ENCODE results near the gene FCRL1. TPM values are rescaled to one million over a fixed set of nuclear protein-coding genes. Genes with fewer than 3 reads are reported as not detected.

The FCRL1 gene
- total and polyA plus RNA-seq, 4 donors = 0.26 to 4.2 (median 3.3) TPM

DNA sequence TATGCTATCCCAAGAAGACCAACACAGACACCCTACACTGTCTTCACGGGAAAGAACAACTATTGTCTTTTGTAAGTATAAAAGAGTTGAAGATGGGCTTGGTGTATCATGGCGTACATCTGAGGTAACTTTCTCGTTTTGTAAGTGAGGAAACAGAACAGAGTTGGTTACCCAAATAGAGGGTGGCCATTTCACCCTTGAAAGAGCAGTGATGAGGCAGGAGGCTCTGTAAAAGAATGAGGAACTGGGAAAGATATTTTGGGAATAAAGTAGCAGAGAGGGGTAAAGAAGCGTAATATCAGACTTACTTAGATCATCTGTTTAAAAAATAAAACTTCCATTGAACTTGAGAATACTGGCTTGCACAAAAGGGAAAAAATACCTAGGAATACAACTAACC lies 61.9 kb downstream of the FCRL1 start:
- no peak overlapping the region for H3K9ac ChIP-seq (ENCODE audit: insufficient read depth in 1 of 2, low read length in 2 of 2)
- TF ChIP-seq, protein P1, sequence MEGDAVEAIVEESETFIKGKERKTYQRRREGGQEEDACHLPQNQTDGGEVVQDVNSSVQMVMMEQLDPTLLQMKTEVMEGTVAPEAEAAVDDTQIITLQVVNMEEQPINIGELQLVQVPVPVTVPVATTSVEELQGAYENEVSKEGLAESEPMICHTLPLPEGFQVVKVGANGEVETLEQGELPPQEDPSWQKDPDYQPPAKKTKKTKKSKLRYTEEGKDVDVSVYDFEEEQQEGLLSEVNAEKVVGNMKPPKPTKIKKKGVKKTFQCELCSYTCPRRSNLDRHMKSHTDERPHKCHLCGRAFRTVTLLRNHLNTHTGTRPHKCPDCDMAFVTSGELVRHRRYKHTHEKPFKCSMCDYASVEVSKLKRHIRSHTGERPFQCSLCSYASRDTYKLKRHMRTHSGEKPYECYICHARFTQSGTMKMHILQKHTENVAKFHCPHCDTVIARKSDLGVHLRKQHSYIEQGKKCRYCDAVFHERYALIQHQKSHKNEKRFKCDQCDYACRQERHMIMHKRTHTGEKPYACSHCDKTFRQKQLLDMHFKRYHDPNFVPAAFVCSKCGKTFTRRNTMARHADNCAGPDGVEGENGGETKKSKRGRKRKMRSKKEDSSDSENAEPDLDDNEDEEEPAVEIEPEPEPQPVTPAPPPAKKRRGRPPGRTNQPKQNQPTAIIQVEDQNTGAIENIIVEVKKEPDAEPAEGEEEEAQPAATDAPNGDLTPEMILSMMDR (IDR thresholded peaks at IDR 0.05; ENCODE audit: control extremely low read depth, extremely low read depth) = no peak
- peaks cover 0 to 4% (median 0%) of the 10 kb centered on the region in 4 donors for H3K9me3 ChIP-seq (ENCODE audit: control insufficient read depth in 4 of 4, insufficient read depth in 3 of 4, low read length in 3 of 4)
- ATAC-seq (ENCODE audit: insufficient read depth, low FRiP score) = no peak
- no peaks in the 10 kb centered on the region for H3K27me3 ChIP-seq (ENCODE audit: control insufficient read depth in 3 of 3, insufficient read depth in 3 of 3, low read length in 2 of 3)
- H3K4me3 ChIP-seq = no peak overlapping the region
- H3K27ac ChIP-seq (ENCODE audit: low read depth in 1 of 2, low read length in 1 of 2) = no peak overlapping the region
- 90 to 92% methylated on average over 4 of the region's 4 CpGs for whole genome bisulfite sequencing, 2 donors
- no peaks in the 10 kb centered on the region for H3K36me3 ChIP-seq (ENCODE audit: control insufficient read depth in 4 of 4, insufficient read depth in 4 of 4, low read length in 4 of 4)
- H3K4me1 ChIP-seq (ENCODE audit: control insufficient read depth in 5 of 5, insufficient read depth in 5 of 5, low read length in 5 of 5) = no peaks in the 10 kb centered on the region
- no peak for DNase-seq

DNA sequence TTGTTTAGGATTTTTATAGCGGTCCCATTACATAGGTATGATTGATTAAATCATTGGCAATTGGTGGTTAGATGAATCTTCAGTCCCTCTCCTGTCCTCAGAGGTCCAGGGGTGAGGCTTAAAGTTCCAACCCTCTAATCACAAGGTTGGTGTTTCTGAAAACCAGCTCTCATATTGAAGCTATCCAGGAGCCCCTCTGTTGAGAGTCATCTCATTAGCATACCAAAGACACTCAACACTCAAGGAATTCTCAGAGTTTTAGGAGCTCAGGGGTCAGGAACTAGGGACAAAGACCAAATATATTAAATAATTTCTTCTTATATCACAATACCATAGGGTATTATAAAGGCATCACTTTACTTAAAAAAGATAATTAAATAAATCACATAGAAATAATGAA lies 66.3 kb downstream of the FCRL1 start:
- Histone ChIP-seq H3K9me3 (ENCODE audit: control insufficient read depth in 4 of 4, insufficient read depth in 3 of 4, low read length in 3 of 4) (no peaks in the 10 kb centered on the region), H3K9ac (ENCODE audit: insufficient read depth in 1 of 2, low read length in 2 of 2) (no peak overlapping the region), H3K36me3 (ENCODE audit: control insufficient read depth in 4 of 4, insufficient read depth in 4 of 4, low read length in 4 of 4) (no peaks in the 10 kb centered on the region), H3K27me3 (ENCODE audit: control insufficient read depth in 3 of 3, insufficient read depth in 3 of 3, low read length in 2 of 3) (no peaks in the 10 kb centered on the region), H3K4me1 (ENCODE audit: control insufficient read depth in 5 of 5, insufficient read depth in 5 of 5, low read length in 5 of 5) (no peaks in the 10 kb centered on the region), H3K27ac (ENCODE audit: low read depth in 1 of 2, low read length in 1 of 2) (no peak overlapping the region), H3K4me3 (no peak overlapping the region)
- ATAC-seq (ENCODE audit: insufficient read depth, low FRiP score) (no peak), DNase-seq (no peak)
- TF ChIP-seq, protein P1 (IDR thresholded peaks at IDR 0.05; ENCODE audit: control extremely low read depth, extremely low read depth) = no peak
- WGBS, 2 donors = 74 to 81% methylated on average over 1 of the region's 1 CpG

DNA sequence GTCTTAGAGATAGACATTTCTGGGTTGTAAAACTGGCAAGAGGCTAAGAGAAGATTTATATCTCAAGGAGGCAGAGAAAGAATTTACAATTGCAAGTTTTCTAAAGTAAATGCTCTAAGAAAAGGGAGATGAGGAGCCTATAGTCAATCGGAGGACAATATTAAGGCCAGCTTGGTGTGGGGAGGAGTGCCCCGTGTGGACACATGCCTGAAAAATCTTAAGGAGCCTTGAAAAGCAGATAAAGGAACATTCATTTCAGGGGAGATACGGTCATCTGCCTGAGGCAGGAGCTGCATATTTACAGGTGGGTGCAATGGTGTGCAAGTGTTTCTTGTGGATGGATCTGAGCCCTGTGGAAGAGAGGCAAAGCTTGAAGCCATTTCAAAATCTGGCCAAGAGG lies 68.6 kb downstream of the FCRL1 start:
- 59 to 74% methylated on average over 3 of the region's 3 CpGs for WGBS, 2 donors
- Histone ChIP-seq H3K9ac (ENCODE audit: insufficient read depth in 1 of 2, low read length in 2 of 2) (no peak overlapping the region), H3K27ac (ENCODE audit: low read depth in 1 of 2, low read length in 1 of 2) (no peak overlapping the region), H3K9me3 (ENCODE audit: control insufficient read depth in 4 of 4, insufficient read depth in 3 of 4, low read length in 3 of 4) (peaks cover 0 to 2% (median 0%) of the 10 kb centered on the region in 4 donors), H3K4me1 (ENCODE audit: control insufficient read depth in 5 of 5, insufficient read depth in 5 of 5, low read length in 5 of 5) (no peaks in the 10 kb centered on the region), H3K4me3 (no peak overlapping the region), H3K36me3 (ENCODE audit: control insufficient read depth in 4 of 4, insufficient read depth in 4 of 4, low read length in 4 of 4) (no peaks in the 10 kb centered on the region), H3K27me3 (ENCODE audit: control insufficient read depth in 3 of 3, insufficient read depth in 3 of 3, low read length in 2 of 3) (no peaks in the 10 kb centered on the region)
- TF ChIP-seq, protein P1 (IDR thresholded peaks at IDR 0.05; ENCODE audit: control extremely low read depth, extremely low read depth) = no peak
- DNase-seq = no peak
- ATAC-seq (ENCODE audit: insufficient read depth, low FRiP score) = no peak

DNA sequence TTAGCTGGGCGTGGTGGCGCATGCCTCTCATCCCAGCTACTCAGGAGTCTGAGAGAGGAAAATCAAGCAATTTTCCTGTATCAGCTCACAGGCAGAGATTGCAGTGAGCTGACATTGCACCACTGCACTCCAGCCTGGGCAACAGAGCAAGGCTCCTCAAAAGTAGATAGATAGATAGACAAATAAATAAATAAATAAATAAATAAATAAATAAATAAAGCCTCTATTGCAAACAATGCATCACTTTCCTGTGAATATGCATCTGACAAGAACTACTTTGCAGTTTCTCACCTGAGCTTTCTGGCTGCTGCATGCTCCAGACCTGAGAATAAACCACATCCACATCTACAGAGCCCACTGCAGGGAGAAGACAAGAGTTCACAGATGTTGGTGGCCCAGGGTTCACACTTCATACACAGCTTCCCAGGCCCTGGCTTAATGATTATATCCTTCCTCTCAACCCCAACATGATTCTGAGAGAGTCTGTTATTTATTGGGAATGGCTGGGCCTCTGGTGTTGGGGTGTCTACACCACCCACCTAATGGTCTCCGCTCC lies 71.6 kb downstream of the FCRL1 start:
- TF ChIP-seq, protein P1 (IDR thresholded peaks at IDR 0.05; ENCODE audit: control extremely low read depth, extremely low read depth) = no peak
- DNase-seq = no peak
- Histone ChIP-seq H3K9ac (ENCODE audit: insufficient read depth in 1 of 2, low read length in 2 of 2) (no peak overlapping the region), H3K4me3 (no peak overlapping the region), H3K36me3 (ENCODE audit: control insufficient read depth in 4 of 4, insufficient read depth in 4 of 4, low read length in 4 of 4) (no peaks in the 10 kb centered on the region), H3K27me3 (ENCODE audit: control insufficient read depth in 3 of 3, insufficient read depth in 3 of 3, low read length in 2 of 3) (peaks cover 0 to 2% (median 0%) of the 10 kb centered on the region in 3 donors), H3K4me1 (ENCODE audit: control insufficient read depth in 5 of 5, insufficient read depth in 5 of 5, low read length in 5 of 5) (no peaks in the 10 kb centered on the region), H3K27ac (ENCODE audit: low read depth in 1 of 2, low read length in 1 of 2) (no peak overlapping the region), H3K9me3 (ENCODE audit: control insufficient read depth in 4 of 4, insufficient read depth in 3 of 4, low read length in 3 of 4) (peaks cover 0 to 3% (median 0%) of the 10 kb centered on the region in 4 donors)
- WGBS, 2 donors = 93 to 94% methylated on average over 3 of the region's 3 CpGs
- ATAC-seq (ENCODE audit: insufficient read depth, low FRiP score) = no peak

All from lung (tissue), 12 donors.